GM12891 (cell line): ENCODE data around the gene SHISA8.

ENCODE experiments used
- POLR2A ChIP-seq: IDR thresholded peaks from 2 replicates; pipeline ENCODE4 v1.6.1; 2011; ENCODE audit warnings: low read depth, low read length, control low read depth
- POLR2AphosphoS5 ChIP-seq: IDR thresholded peaks from 2 replicates; pipeline ENCODE4 v1.6.1; 2011; ENCODE audit warnings: low read depth, low read length, control low read depth
- POU2F2 ChIP-seq: IDR thresholded peaks from 2 replicates; pipeline ENCODE4 v1.6.1; 2011; ENCODE audit warnings: low read depth, mild to moderate bottlenecking, control low read depth, low read length, moderate library complexity
- TAF1 ChIP-seq: IDR thresholded peaks from 2 replicates; pipeline ENCODE4 v1.6.1; 2011; ENCODE audit warnings: low read depth, low read length, control low read depth

DNA sequence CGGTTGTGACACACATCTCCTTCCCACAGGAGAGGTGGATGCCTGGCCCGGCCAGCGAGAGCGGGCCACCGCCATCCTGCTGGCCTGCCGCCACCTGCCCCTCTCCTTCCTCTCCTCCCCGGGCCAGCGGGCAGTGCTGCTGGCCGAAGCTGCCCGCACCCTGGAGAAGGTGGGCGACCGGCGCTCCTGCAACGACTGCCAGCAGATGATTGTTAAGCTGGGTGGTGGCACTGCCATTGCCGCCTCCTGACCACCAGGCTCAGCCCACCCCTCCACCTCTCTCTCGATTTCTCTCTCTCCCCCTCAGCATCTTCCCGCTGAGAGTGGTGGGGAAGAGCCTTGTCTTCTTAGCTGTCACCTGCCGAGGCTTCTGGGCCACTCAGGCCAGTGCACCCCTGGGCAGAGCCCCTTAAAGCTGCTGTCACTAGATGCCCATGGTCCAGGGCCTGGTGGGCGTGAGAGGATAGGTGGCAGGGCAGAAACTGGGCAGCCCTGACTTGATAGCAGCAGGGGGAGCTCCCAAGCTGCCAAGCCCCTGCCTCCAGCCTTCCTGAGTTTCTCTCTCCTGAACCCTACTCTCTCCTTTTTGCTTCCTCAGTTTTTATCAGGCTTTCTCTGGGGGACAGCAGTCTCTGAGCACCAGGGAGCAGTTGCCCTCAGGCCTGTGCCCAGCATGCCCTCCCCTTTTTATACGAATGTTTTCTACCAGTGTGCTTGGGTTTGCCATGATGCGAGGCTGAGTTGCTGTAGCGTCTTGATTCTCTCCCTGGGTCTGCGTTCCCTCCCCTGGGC is 9.3 kb downstream of the SHISA8 start:
- TF ChIP-seq POLR2AphosphoS5 (no peak; the same call in 1 of the 2 replicates), POLR2A (no peak), TAF1 (no peak), POU2F2 (no peak)
